ENCODE data around the gene OR5AP2. TPM values are rescaled to one million over a fixed set of nuclear protein-coding genes. Genes with fewer than 3 reads are reported as not detected.

OR5AP2 gene
- polyA plus RNA-seq, 1 donor (not counting 4 experiments of a cell fraction or from before 2014, with no cell fraction given), result not detected

- peaks cover 2% of the 10 kb centered on the region for H3K4me1 ChIP-seq (ENCODE audit: control insufficient read depth, extremely low read depth, insufficient read depth, low read length)
- H3K27me3 ChIP-seq (ENCODE audit: control insufficient read depth, extremely low read depth, insufficient read depth, low read length), result no peaks in the 10 kb centered on the region
- dilution Hi-C loops (cut with MboI; ENCODE audit: extremely low pct_ligation_motif_present, low sequenced_read_pairs), result no loop called here
- no peaks in the 10 kb centered on the region for H4K20me1 ChIP-seq (ENCODE audit: control insufficient read depth, extremely low read depth, insufficient read depth, low read length)
- no peaks in the 10 kb centered on the region for H3K79me2 ChIP-seq (ENCODE audit: control insufficient read depth, insufficient read depth, low read length)
- H3K4me2 ChIP-seq (ENCODE audit: control insufficient read depth, extremely low read depth, insufficient read depth, low read depth, low read length), result no peak overlapping the region
- FAIRE-seq (no peak), DNase-seq (ENCODE audit: low read depth, low spot score) (no peak)
- no peak overlapping the region for H3K4me3 ChIP-seq (ENCODE audit: control insufficient read depth in 2 of 3, extremely low read depth in 1 of 3, insufficient read depth in 2 of 3, low read depth in 1 of 3, low read length in 3 of 3)
- no peaks in the 10 kb centered on the region for H3K9me1 ChIP-seq (ENCODE audit: control insufficient read depth, extremely low read depth, insufficient read depth, low read length)
- H3K36me3 ChIP-seq (ENCODE audit: control insufficient read depth in 2 of 2, extremely low read depth in 1 of 2, insufficient read depth in 2 of 2, low read length in 2 of 2), result no peaks in the 10 kb centered on the region
- no peak overlapping the region for H3K27ac ChIP-seq (ENCODE audit: control insufficient read depth, insufficient read depth, low read length)
- TF ChIP-seq CTCF (optimal IDR thresholded peaks at IDR 0.05 in 1 of 3, IDR thresholded peaks at IDR 0.05 in 1 of 3, conservative IDR thresholded peaks at IDR 0.05 in 1 of 3; ENCODE audit: extremely low read depth in 1 of 3, insufficient read depth in 2 of 3, low read length in 3 of 3) (no peak), EZH2 (IDR thresholded peaks at IDR 0.05; ENCODE audit: low read length) (no peak)
- no peaks in the 10 kb centered on the region for H3K9me3 ChIP-seq (ENCODE audit: control insufficient read depth, low read depth, low read length)
- no peak overlapping the region for H3K9ac ChIP-seq (ENCODE audit: control insufficient read depth, extremely low read depth, insufficient read depth, low read length)
- no peak overlapping the region for H2AFZ ChIP-seq (ENCODE audit: control insufficient read depth, low read length)
Measured at GRCh38 chr11:56625946-56626345, 16.3 kb downstream of the OR5AP2 start.

- Histone ChIP-seq H3K36me3 (ENCODE audit: control insufficient read depth in 2 of 2, extremely low read depth in 1 of 2, insufficient read depth in 2 of 2, low read length in 2 of 2) (no peaks in the 10 kb centered on the region), H4K20me1 (ENCODE audit: control insufficient read depth, extremely low read depth, insufficient read depth, low read length) (no peaks in the 10 kb centered on the region), H3K4me1 (ENCODE audit: control insufficient read depth, extremely low read depth, insufficient read depth, low read length) (peaks cover 2% of the 10 kb centered on the region), H2AFZ (ENCODE audit: control insufficient read depth, low read length) (no peak overlapping the region), H3K9ac (ENCODE audit: control insufficient read depth, extremely low read depth, insufficient read depth, low read length) (no peak overlapping the region), H3K9me3 (ENCODE audit: control insufficient read depth, low read depth, low read length) (no peaks in the 10 kb centered on the region), H3K9me1 (ENCODE audit: control insufficient read depth, extremely low read depth, insufficient read depth, low read length) (no peaks in the 10 kb centered on the region), H3K27me3 (ENCODE audit: control insufficient read depth, extremely low read depth, insufficient read depth, low read length) (no peaks in the 10 kb centered on the region), H3K27ac (ENCODE audit: control insufficient read depth, insufficient read depth, low read length) (no peak overlapping the region), H3K4me3 (ENCODE audit: control insufficient read depth in 2 of 3, extremely low read depth in 1 of 3, insufficient read depth in 2 of 3, low read depth in 1 of 3, low read length in 3 of 3) (no peak overlapping the region), H3K79me2 (ENCODE audit: control insufficient read depth, insufficient read depth, low read length) (no peaks in the 10 kb centered on the region), H3K4me2 (ENCODE audit: control insufficient read depth, extremely low read depth, insufficient read depth, low read depth, low read length) (no peak overlapping the region)
- DNase-seq (ENCODE audit: low read depth, low spot score) (no peak), FAIRE-seq (no peak)
- TF ChIP-seq CTCF (optimal IDR thresholded peaks at IDR 0.05 in 1 of 3, IDR thresholded peaks at IDR 0.05 in 1 of 3, conservative IDR thresholded peaks at IDR 0.05 in 1 of 3; ENCODE audit: extremely low read depth in 1 of 3, insufficient read depth in 2 of 3, low read length in 3 of 3) (peak in 2 of 3 experiments; percentile 32 to 35), EZH2 (IDR thresholded peaks at IDR 0.05; ENCODE audit: low read length) (no peak)
- dilution Hi-C loops (cut with MboI; ENCODE audit: extremely low pct_ligation_motif_present, low sequenced_read_pairs), result no loop called here
Measured at GRCh38 chr11:56624661-56625110, 17.6 kb downstream of the OR5AP2 start.
